ENCODE results near the gene TNFSF10. TPM values are rescaled to one million over a fixed set of nuclear protein-coding genes. Genes with fewer than 3 reads are reported as not detected.

Gene TNFSF10
- total and polyA plus RNA-seq, 9 of the 15 experiments (the other 6 are each of a cell fraction or from before 2014, with no cell fraction given) = 0.07 to 1.3 (median 0.27) TPM; not detected in 1

DNA sequence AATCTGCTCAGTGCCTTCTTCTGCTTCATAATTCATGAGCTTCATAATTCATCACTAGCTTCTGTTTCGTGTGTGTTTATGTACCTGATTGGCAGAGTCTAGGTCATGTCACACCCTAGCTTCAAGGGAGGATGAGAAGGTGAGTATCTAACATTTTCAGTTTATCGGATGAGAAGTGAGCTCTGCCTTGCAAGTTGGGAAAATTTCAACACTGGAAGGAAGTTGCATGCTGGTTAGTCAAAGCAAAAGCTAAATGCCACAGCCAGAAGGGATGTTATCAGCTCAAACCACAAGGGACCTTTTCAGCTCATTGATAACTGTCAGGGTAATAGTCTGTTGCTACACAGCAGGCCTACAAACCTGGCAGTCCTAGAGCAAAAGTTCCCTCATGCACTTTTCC, 7.3 kb upstream of the TNFSF10 start (continued):
- TF ChIP-seq, protein P1, sequence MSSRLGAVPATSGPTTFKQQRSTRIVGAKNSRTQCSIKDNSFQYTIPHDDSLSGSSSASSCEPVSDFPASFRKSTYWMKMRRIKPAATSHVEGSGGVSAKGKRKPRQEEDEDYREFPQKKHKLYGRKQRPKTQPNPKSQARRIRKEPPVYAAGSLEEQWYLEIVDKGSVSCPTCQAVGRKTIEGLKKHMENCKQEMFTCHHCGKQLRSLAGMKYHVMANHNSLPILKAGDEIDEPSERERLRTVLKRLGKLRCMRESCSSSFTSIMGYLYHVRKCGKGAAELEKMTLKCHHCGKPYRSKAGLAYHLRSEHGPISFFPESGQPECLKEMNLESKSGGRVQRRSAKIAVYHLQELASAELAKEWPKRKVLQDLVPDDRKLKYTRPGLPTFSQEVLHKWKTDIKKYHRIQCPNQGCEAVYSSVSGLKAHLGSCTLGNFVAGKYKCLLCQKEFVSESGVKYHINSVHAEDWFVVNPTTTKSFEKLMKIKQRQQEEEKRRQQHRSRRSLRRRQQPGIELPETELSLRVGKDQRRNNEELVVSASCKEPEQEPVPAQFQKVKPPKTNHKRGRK (tag; IDR thresholded peaks at IDR 0.05) = no peak
- TF ChIP-seq ETV6 (IDR thresholded peaks at IDR 0.05; ENCODE audit: borderline replicate concordance in 1 of 2, low read depth in 2 of 2, low read length in 1 of 2) (no peak), ETV6 (CRISPR knock-in tag; IDR thresholded peaks at IDR 0.05; ENCODE audit: borderline replicate concordance) (no peak), ZBTB26 (CRISPR knock-in tag; IDR thresholded peaks at IDR 0.05) (no peak), BCL6 (CRISPR knock-in tag; IDR thresholded peaks at IDR 0.05) (no peak), MEF2D (tag; conservative IDR thresholded peaks at IDR 0.05; ENCODE audit: low read depth) (no peak), ZNF384 (IDR thresholded peaks at IDR 0.05; ENCODE audit: low read depth, low read length) (no peak), EGR1 (conservative IDR thresholded peaks at IDR 0.05) (no peak), ZNF445 (CRISPR knock-in tag; IDR thresholded peaks at IDR 0.05; ENCODE audit: low read depth) (no peak), SAP30 (IDR thresholded peaks at IDR 0.05; ENCODE audit: borderline replicate concordance, insufficient read depth, low read depth, low read length, poor library complexity, severe bottlenecking) (no peak), TCF7L2 (IDR thresholded peaks at IDR 0.05; ENCODE audit: low read depth, low read length) (no peak), ZC3H8 (IDR thresholded peaks at IDR 0.05) (no peak), GABPB1 (CRISPR knock-in tag; IDR thresholded peaks at IDR 0.05) (no peak), ZNF140 (CRISPR knock-in tag; IDR thresholded peaks at IDR 0.05) (no peak), GTF2E2 (tag; IDR thresholded peaks at IDR 0.05) (no peak), OTX1 (CRISPR knock-in tag; IDR thresholded peaks at IDR 0.05) (no peak), PHF8 (IDR thresholded peaks at IDR 0.05; ENCODE audit: borderline replicate concordance, low read length) (no peak), POLR3G (IDR thresholded peaks at IDR 0.05; ENCODE audit: extremely low read depth, insufficient read length, insufficient replicate concordance) (no peak), MYC (IDR thresholded peaks at IDR 0.05; ENCODE audit: low read depth, low read length) (no peak; the same call in 1 of the 2 replicates), MYC (CRISPR knock-in tag; IDR thresholded peaks at IDR 0.05; ENCODE audit: borderline replicate concordance, low read depth) (no peak), PURB (CRISPR knock-in tag; IDR thresholded peaks at IDR 0.05; ENCODE audit: low read depth) (no peak), ETV5 (CRISPR knock-in tag; IDR thresholded peaks at IDR 0.05; ENCODE audit: low read depth) (no peak)
- TF ChIP-seq, protein P2, sequence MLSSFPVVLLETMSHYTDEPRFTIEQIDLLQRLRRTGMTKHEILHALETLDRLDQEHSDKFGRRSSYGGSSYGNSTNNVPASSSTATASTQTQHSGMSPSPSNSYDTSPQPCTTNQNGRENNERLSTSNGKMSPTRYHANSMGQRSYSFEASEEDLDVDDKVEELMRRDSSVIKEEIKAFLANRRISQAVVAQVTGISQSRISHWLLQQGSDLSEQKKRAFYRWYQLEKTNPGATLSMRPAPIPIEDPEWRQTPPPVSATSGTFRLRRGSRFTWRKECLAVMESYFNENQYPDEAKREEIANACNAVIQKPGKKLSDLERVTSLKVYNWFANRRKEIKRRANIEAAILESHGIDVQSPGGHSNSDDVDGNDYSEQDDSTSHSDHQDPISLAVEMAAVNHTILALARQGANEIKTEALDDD (IDR thresholded peaks at IDR 0.05) = peak; percentile 94
- TF ChIP-seq, protein P3, sequence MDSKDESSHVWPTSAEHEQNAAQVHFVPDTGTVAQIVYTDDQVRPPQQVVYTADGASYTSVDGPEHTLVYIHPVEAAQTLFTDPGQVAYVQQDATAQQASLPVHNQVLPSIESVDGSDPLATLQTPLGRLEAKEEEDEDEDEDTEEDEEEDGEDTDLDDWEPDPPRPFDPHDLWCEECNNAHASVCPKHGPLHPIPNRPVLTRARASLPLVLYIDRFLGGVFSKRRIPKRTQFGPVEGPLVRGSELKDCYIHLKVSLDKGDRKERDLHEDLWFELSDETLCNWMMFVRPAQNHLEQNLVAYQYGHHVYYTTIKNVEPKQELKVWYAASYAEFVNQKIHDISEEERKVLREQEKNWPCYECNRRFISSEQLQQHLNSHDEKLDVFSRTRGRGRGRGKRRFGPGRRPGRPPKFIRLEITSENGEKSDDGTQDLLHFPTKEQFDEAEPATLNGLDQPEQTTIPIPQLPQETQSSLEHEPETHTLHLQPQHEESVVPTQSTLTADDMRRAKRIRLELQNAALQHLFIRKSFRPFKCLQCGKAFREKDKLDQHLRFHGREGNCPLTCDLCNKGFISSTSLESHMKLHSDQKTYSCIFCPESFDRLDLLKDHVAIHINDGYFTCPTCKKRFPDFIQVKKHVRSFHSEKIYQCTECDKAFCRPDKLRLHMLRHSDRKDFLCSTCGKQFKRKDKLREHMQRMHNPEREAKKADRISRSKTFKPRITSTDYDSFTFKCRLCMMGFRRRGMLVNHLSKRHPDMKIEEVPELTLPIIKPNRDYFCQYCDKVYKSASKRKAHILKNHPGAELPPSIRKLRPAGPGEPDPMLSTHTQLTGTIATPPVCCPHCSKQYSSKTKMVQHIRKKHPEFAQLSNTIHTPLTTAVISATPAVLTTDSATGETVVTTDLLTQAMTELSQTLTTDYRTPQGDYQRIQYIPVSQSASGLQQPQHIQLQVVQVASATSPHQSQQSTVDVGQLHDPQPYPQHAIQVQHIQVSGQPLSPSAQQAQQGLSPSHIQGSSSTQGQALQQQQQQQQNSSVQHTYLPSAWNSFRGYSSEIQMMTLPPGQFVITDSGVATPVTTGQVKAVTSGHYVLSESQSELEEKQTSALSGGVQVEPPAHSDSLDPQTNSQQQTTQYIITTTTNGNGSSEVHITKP (IDR thresholded peaks at IDR 0.05; ENCODE audit: partially characterized antibody) = no peak

All from K562 (cell line).